ENCODE measurements around the gene MEGF11.

The MEGF11 gene

DNA sequence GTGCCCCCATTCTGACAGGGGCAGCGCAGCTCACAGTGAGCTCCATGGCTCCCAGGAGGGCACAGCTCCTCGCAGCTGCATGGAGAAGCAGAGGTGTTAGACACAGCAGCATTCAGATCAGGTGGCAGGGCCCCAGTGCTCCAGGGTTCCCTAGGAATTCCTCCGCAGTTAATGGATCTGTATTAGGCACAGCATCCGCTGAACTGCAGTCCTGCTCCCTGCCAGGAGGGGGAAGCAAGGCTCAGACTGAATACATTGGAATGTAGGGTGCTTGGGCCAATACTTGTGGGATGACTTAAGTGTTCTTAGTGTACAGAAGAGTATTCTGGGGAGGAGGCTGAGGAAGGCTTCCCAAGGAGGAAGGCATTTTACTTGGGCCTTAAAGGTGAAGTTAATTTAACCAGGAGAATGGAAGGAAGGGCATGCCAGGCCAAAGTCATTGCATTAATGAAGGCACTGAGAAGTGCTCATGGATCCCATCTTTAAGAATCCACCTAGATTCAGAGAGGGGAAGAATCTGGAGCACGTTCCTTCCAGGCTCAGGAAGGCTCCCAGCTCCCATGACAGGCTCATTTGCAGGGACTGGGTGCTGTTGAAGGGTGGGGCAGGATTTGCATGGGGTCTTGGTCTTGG lies 272.6 kb downstream of the MEGF11 start (continued):
- TF ChIP-seq, protein P1, sequence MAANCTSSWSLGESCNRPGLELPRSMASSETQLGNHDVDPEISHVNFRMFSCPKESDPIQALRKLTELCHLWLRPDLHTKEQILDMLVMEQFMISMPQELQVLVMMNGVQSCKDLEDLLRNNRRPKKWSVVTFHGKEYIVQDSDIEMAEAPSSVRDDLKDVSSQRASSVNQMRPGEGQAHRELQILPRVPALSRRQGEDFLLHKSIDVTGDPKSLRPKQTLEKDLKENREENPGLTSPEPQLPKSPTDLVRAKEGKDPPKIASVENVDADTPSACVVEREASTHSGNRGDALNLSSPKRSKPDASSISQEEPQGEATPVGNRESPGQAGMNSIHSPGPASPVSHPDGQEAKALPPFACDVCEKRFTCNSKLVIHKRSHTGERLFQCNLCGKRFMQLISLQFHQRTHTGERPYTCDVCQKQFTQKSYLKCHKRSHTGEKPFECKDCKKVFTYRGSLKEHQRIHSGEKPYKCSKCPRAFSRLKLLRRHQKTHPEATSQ (tag by site-specific recombination; IDR thresholded peaks at IDR 0.05): no peak
- no peak for TF ChIP-seq ZSCAN16 (tag by site-specific recombination; IDR thresholded peaks at IDR 0.05)
- TF ChIP-seq, protein P2, sequence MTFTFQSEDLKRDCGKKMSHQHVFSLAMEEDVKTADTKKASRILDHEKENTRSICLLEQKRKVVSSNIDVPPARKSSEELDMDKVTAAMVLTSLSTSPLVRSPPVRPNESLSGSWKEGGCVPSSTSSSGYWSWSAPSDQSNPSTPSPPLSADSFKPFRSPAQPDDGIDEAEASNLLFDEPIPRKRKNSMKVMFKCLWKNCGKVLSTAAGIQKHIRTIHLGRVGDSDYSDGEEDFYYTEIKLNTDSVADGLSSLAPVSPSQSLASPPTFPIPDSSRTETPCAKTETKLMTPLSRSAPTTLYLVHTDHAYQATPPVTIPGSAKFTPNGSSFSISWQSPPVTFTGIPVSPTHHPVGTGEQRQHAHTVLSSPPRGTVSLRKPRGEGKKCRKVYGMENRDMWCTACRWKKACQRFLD (tag by site-specific recombination; IDR thresholded peaks at IDR 0.05): no peak
- TF ChIP-seq ZBTB20 (tag by site-specific recombination; IDR thresholded peaks at IDR 0.05): peak; percentile 52
- no peak for TF ChIP-seq ZNF433 (tag by site-specific recombination; IDR thresholded peaks at IDR 0.05; ENCODE audit: low read depth)
- TF ChIP-seq KLF8 (tag by site-specific recombination; IDR thresholded peaks at IDR 0.05): peak; percentile 29; the same call in 1 of the 2 replicates

DNA sequence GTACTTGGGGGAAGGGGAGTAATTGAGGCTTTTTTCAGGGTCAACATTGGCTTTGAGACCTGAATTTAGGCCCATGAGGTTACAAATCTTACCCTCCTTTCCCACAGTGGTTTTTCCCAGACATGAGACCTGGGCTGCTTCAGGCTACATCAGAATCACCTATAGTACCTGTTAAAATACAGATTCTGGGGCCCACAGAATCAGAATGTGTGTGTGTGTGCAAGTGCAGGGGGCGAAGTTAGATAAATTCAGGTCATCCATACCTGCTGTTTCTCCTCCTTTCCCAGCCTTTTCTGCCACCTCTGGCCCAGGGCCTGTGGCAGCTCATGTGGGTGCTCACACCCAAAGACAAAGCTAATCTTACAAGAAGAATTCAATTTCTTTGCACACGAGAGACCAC lies 273.7 kb downstream of the MEGF11 start:
- peak; percentile 53 for TF ChIP-seq ZBTB20 (tag by site-specific recombination; IDR thresholded peaks at IDR 0.05)
- TF ChIP-seq ZNF548 (tag by site-specific recombination; IDR thresholded peaks at IDR 0.05): no peak
- POLR2A ChIA-PET: no interaction called here
- no peak overlapping the region for H3K4me3 ChIP-seq (ENCODE audit: low read depth, low read length)

DNA sequence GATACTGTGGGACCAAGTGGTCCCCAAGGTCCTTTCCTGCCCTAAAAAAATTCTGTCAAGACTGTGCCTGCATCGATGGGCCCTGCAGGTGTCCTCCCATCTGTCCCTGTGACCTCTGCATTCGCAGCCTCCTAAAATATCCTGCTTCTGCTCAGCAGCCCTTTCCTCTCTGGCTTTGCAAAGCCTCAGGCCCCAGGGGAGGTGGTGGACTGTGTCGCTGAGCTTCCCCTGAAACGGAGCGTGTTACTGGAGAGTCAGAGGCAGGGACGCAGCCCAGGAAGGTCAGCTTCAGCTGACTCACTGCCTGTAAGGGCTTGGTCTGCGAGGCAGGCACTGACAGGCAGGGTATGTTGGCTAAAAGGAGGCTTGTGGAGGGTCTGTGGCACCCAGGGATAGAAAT lies 274.2 kb downstream of the MEGF11 start:
- H3K4me3 ChIP-seq (ENCODE audit: low read depth, low read length): no peak overlapping the region
- H3K4me1 ChIP-seq (ENCODE audit: control insufficient read depth, insufficient read depth, low read length): peaks cover 6% of the 10 kb centered on the region
- ChIA-PET CTCF (interaction anchor here (0.8 to 1.5 kb wide), 4 partner anchors 10 to 309 kb away, joined by 3 read pairs; no protein-coding TSS in a partner anchor), POLR2A (no interaction called here)
- H3K9me3 ChIP-seq (ENCODE audit: control insufficient read depth, insufficient read depth, low read depth, low read length): no peaks in the 10 kb centered on the region
- TF ChIP-seq ZNF311 (tag by site-specific recombination; IDR thresholded peaks at IDR 0.05; ENCODE audit: borderline replicate concordance) (no peak), ZNF776 (tag by site-specific recombination; IDR thresholded peaks at IDR 0.05; ENCODE audit: borderline replicate concordance) (no peak), ZNF600 (tag by site-specific recombination; IDR thresholded peaks at IDR 0.05) (0 out of 2 replicates have a peak, but pooled peaks have one; percentile 15)
- H3K36me3 ChIP-seq (ENCODE audit: control insufficient read depth in 2 of 2, insufficient read depth in 1 of 2, low read length in 2 of 2): no peaks in the 10 kb centered on the region
- H3K27ac ChIP-seq (ENCODE audit: extremely low read depth, low read depth, low read length): no peak overlapping the region

More for the DNA sequence above, 273.7 kb downstream of the MEGF11 start:
- peaks cover 6% of the 10 kb centered on the region for H3K4me1 ChIP-seq (ENCODE audit: control insufficient read depth, insufficient read depth, low read length)
- H3K9me3 ChIP-seq (ENCODE audit: control insufficient read depth, insufficient read depth, low read depth, low read length): no peaks in the 10 kb centered on the region
- H3K36me3 ChIP-seq (ENCODE audit: control insufficient read depth in 2 of 2, insufficient read depth in 1 of 2, low read length in 2 of 2): no peaks in the 10 kb centered on the region
- H3K27ac ChIP-seq (ENCODE audit: extremely low read depth, low read depth, low read length): no peak overlapping the region
- CTCF ChIA-PET: interaction anchor here (0.7 to 1.1 kb wide), 4 partner anchors 9 to 311 kb away, joined by 3 to 6 read pairs (median 3); no protein-coding TSS in a partner anchor

DNA sequence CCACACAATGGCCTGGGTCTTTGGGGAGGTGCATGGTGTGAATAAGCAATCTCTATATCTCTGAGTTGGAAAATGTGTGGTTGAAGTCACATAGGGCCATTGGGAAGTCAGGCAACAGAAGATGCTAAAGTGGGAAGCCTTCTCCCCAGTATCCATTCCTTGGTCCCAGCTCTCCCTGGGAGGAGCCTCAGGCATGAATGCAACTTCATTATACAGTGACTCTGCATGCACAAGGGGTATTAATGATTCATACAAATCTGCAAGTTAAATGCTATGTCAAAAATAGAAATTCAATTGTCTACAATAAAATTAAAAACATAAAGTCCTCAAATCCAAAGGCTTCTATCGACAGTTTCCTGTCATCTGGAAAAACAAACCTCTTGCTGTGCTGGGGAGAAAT lies 275.4 kb downstream of the MEGF11 start:
- Histone ChIP-seq H3K27ac (ENCODE audit: extremely low read depth, low read depth, low read length) (no peak overlapping the region), H3K4me1 (ENCODE audit: control insufficient read depth, insufficient read depth, low read length) (peaks cover 6% of the 10 kb centered on the region), H3K4me3 (ENCODE audit: low read depth, low read length) (no peak overlapping the region), H3K36me3 (ENCODE audit: control insufficient read depth in 2 of 2, insufficient read depth in 1 of 2, low read length in 2 of 2) (no peaks in the 10 kb centered on the region), H3K9me3 (ENCODE audit: control insufficient read depth, insufficient read depth, low read depth, low read length) (no peaks in the 10 kb centered on the region)
- POLR2A ChIA-PET: no interaction called here
- CTCF ChIA-PET: interaction anchor here (0.7 to 1.5 kb wide), 4 partner anchors 16 to 396 kb away, joined by 3 to 4 read pairs (median 3); no protein-coding TSS in a partner anchor
- TF ChIP-seq ZFP3 (tag by site-specific recombination; IDR thresholded peaks at IDR 0.05; ENCODE audit: low read depth) (no peak), OVOL3 (tag by site-specific recombination; IDR thresholded peaks at IDR 0.05) (no peak), ZNF530 (tag by site-specific recombination; IDR thresholded peaks at IDR 0.05; ENCODE audit: low read depth) (no peak), ZNF555 (tag by site-specific recombination; conservative IDR thresholded peaks at IDR 0.05) (no peak), ZNF621 (tag by site-specific recombination; IDR thresholded peaks at IDR 0.05) (no peak), ZNF560 (tag by site-specific recombination; IDR thresholded peaks at IDR 0.05; ENCODE audit: borderline replicate concordance) (no peak), ZNF660 (tag by site-specific recombination; IDR thresholded peaks at IDR 0.05) (no peak)
- TF ChIP-seq, protein P3, sequence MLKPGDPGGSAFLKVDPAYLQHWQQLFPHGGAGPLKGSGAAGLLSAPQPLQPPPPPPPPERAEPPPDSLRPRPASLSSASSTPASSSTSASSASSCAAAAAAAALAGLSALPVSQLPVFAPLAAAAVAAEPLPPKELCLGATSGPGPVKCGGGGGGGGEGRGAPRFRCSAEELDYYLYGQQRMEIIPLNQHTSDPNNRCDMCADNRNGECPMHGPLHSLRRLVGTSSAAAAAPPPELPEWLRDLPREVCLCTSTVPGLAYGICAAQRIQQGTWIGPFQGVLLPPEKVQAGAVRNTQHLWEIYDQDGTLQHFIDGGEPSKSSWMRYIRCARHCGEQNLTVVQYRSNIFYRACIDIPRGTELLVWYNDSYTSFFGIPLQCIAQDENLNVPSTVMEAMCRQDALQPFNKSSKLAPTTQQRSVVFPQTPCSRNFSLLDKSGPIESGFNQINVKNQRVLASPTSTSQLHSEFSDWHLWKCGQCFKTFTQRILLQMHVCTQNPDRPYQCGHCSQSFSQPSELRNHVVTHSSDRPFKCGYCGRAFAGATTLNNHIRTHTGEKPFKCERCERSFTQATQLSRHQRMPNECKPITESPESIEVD (tag by site-specific recombination; IDR thresholded peaks at IDR 0.05): no peak
- TF ChIP-seq, protein P4, sequence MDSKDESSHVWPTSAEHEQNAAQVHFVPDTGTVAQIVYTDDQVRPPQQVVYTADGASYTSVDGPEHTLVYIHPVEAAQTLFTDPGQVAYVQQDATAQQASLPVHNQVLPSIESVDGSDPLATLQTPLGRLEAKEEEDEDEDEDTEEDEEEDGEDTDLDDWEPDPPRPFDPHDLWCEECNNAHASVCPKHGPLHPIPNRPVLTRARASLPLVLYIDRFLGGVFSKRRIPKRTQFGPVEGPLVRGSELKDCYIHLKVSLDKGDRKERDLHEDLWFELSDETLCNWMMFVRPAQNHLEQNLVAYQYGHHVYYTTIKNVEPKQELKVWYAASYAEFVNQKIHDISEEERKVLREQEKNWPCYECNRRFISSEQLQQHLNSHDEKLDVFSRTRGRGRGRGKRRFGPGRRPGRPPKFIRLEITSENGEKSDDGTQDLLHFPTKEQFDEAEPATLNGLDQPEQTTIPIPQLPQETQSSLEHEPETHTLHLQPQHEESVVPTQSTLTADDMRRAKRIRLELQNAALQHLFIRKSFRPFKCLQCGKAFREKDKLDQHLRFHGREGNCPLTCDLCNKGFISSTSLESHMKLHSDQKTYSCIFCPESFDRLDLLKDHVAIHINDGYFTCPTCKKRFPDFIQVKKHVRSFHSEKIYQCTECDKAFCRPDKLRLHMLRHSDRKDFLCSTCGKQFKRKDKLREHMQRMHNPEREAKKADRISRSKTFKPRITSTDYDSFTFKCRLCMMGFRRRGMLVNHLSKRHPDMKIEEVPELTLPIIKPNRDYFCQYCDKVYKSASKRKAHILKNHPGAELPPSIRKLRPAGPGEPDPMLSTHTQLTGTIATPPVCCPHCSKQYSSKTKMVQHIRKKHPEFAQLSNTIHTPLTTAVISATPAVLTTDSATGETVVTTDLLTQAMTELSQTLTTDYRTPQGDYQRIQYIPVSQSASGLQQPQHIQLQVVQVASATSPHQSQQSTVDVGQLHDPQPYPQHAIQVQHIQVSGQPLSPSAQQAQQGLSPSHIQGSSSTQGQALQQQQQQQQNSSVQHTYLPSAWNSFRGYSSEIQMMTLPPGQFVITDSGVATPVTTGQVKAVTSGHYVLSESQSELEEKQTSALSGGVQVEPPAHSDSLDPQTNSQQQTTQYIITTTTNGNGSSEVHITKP (tag by site-specific recombination; IDR thresholded peaks at IDR 0.05): no peak
